Measurements from ENCODE around the gene SIPA1.
"Not testable (repeated sequence)": the region's sequence is repeated elsewhere in the genome, so short reads cannot be mapped to it uniquely, and the experiment has no call there.

Gene SIPA1

DNA sequence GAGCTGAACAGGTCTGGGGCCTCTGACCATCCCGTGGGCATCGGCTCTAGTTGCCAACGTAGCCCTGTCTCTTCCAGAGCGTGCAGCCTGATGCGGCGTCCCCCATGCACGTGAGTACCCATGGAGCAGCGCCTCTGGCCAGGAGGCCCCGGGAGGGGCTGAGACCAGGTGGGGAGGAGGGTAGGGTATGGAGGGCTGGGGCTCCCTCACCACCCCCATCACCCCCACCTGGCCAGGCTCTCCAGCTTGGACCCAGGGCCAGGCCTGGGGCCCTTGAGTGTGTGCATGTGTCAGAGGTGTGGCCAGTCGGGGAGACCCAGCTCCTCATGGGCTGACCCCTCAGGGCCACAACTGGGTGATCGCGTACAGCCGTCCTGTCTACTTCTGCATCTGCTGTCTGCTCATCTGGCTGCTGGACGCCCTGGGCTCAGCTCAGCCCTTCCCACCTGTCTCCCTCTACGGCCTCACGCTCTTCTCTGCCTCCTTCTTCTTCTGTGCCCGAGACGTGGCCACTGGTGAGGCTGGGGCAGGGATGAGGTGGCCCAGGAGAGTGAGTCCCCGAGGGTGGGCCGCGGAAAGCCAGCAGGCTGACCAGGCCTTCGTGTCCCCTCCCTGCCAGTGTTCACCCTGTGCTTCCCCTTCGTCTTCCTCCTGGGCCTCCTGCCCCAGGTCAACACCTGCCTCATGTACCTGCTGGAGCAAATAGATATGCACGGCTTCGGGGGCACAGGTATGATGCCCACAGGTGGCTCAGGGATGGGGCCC, 13.9 kb upstream of the SIPA1 start:
- DNase-seq, result no peak

- DNase-seq, result no peak
Observed at GRCh38 chr11:65624931-65625627, 12.8 kb upstream of the SIPA1 start.

DNA sequence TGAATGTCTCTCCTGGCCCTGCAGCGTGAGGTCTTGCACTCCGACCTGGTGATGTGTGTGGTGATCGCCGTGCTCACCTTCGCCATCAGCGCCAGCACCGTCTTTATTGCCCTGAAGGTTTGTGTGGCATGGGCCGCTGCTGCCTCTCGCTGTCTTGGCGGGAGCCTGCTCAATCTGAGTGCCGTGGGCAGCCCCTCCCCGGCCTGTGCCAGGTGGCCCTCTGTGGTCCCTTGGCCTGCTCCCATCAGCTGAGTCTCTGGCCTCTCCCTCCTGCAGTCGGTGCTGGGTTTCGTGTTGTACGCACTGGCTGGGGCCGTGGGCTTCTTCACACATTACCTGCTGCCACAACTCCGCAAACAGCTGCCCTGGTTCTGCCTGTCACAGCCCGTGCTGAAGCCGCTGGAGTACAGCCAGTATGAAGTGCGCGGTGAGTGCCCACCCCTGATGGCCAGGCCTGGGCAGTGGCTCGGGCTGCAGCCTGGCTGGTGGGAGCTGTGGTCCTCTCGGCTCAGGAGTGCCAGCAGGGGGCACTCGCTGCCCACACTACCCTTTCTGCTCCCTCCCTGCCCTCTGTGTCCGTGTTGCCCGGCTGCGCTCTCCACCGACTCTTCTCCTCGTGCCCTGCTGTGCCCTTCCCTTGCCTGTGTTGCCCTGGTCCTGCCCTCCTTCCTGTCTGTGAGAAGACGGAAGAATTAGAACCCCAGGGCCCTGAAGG, 12.1 kb upstream of the SIPA1 start:
- DNase-seq, result no peak

- DNase-seq, result no peak
Observed at GRCh38 chr11:65627202-65627601, 10.7 kb upstream of the SIPA1 start.

GRCh38 chr11:65629579-65629978, 8.3 kb upstream of the SIPA1 start:
- DNase-seq, result no peak

DNA sequence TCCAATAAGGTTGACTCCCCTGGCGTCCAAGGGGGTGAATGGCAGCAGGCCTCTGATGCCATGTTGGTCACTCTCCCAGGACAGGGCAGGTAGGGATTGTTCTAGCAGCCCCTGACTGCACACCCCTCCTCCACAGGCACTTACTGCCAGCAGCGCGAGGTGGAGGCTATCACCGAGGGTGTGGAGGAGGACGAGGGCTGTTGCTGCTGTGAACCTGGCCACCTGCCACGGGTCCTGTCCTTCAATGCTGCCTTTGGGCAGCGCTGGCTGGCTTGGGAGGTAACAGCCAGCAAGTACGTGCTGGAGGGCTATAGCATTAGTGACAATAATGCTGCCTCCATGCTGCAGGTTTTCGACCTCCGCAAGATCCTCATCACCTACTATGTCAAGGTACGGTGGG, 7.7 kb upstream of the SIPA1 start:
- no peak for DNase-seq

- DNase-seq, result no peak
Observed at GRCh38 chr11:65633390-65634108, 4.4 kb upstream of the SIPA1 start.

DNA sequence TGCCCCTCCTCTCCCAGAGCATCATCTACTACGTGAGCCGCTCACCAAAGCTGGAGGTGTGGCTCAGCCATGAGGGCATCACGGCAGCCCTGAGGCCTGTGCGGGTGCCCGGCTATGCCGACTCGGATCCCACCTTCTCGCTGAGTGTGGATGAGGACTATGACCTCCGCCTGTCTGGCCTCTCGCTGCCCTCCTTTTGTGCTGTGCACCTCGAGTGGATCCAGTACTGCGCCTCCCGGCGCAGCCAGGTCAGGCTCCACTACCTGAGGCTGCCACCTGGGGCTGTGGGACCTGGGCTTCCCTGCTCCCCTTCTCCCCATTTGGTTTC, 3.8 kb upstream of the SIPA1 start:
- no peak for DNase-seq

DNA sequence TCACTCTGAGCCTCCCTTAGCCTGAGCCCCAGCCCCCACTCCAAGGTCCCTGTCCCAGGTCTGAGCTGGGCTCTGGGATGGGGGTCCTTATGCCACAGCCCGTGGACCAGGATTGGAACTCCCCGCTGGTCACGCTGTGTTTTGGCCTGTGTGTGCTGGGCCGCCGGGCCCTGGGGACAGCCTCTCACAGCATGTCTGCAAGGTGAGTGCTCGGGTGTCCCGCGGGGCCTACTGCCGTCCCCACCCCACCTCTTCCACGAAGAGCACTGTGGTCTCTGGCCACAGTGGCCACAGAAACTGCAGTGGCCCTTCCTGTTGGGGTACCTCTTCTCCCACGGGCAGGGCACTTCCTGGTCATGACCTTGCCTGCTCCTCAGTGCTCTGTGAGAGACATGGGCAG, 3.5 kb upstream of the SIPA1 start:
- DNase-seq, result no peak

DNA sequence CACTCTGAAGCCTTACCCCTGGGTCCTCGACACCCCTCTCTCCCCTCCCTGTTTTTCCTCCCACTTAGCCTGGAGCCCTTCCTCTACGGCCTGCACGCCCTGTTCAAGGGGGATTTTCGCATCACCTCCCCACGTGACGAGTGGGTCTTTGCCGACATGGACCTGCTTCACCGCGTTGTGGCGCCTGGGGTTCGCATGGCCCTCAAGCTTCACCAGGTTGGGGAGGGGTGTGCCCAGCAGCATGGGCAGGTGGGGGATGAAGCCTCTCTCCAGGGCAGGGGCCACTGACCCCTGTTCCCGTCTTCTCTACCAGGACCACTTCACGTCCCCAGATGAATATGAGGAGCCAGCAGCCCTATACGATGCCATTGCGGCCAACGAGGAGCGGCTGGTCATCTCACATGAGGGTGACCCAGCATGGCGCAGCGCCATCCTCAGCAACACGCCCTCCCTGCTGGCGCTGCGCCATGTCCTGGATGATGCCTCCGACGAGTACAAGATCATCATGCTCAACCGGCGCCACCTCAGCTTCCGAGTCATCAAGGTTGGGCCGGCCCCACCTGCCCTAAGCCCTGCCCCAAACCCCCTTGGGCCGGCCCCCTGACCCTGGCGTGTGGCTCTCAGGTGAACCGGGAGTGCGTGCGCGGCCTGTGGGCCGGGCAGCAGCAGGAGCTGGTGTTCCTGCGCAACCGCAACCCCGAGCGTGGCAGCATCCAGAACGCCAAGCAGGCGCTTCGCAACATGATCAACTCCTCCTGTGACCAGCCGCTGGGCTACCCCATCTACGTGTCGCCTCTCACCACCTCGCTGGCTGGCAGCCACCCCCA, 2.8 kb upstream of the SIPA1 start:
- no peak for DNase-seq

DNA sequence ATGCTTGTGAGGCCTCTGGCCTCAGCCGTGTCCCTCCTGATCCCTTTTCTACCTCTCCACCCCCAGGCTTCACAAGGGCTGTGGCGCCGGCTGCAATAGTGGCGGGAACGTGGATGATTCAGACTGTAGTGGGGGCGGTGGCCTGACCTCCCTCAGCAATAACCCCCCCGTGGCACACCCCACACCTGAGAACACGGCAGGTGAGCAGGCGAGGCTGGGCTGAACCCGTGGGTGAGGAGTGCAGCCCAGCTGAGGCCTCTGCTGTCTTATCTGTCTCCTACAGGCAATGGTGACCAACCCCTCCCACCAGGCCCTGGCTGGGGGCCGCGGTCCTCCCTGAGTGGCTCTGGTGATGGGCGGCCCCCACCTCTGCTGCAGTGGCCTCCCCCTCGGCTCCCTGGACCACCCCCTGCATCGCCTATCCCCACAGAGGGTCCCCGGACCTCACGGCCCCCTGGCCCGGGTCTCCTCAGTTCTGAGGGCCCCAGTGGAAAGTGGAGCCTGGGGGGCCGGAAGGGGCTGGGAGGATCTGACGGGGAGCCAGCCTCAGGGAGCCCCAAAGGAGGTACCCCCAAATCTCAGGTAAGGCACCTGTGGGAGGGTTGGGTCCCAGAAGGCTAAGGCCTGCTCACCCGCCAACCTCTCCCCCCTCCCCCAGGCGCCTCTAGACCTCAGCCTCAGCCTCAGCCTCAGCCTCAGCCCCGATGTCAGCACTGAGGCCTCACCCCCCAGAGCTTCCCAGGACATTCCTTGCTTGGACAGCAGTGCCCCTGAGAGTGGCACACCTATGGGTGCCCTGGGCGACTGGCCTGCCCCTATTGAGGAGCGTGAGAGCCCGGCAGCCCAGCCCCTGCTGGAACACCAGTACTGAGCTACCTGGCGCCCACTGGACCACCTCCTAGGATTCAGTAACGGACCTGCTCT, 1.5 kb upstream of the SIPA1 start:
- DNase-seq, result no peak

DNA sequence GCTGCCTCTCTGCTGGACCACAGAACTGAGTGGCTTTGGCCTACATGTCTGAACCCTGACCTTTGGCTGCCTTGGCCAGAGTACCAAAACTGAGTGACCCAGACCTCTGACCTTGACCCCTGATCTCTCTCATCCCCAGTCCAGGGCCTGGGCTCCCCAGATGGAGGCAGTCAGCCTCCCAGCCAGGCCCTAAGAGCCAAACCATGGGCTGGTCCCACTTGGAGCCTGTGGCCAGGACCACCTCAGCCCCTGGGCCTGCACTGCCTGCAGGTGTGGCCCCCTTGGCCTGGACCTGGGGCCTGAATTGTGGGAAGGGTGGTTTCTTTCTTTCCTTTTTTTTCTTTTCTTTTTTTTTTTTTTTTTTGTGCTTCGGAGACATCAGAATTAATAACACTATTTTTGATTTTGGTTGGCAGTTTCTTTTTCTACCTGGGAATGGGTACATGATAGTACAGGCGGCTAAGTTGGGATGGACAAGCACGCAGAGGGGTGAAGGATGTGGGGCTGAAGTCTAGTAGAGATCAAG, 806 bp upstream of the SIPA1 start:
- no peak for DNase-seq

DNA sequence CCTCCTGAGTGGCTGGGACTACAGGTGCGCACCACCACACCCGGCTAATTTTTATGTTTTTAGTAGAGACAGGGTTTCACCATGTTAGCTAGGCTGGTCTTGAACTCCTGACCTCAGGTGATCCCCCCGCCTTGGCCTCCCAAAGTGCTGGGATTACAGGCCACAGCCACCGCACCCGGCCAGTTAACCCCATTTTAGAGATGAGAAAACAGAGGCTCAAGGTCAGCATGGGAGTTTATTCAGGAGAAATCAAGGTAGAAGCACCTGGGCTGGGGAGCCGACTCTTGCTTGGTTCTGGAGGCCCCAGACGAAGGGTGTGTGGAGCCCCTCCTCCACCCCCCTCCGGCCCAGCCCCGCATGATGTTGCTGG, 1.3 kb downstream of the SIPA1 start:
- DNase-seq, result not testable (repeated sequence)

DNA sequence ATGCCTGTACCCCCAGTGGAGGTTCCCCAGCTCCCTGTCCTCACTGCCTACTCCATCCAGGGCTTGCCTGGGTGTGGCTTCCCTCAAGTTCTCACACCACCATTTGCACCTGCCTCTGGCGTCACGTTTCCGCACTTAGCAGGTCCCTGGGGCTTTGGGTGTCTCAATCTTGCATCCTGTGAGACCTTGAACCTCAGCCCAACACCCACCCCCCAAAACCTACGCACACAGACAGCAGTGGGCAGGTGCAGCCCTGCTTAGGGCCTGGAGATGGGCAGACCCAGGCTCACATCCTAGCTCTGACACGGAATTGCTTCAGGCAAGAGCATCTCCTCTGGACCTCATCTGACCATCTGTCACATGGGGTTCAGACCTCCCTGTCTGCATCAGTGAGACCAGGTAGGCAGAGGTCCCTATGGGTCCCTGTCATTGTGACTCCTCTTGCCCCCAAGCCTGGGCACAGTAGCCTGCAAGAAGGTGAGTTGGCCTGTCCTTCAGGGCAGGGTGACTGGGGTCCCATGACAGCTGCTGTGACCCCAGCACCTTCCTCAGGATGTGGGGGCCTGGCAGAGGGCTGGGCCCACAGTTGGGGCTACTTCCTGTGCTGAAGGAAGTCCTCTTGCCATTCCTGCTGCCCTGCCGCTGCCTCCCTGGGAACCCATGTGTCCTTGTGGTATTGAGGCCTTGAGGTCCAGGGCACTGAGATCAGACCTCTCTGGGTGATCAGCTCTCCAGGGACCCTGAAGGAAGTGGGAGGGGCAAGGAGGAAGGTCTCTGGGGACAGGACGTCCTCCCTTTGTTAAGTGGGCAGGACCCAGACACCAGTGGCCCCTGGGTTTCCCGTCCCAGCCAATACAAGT, 2.0 kb downstream of the SIPA1 start:
- DNase-seq, result no peak

DNA sequence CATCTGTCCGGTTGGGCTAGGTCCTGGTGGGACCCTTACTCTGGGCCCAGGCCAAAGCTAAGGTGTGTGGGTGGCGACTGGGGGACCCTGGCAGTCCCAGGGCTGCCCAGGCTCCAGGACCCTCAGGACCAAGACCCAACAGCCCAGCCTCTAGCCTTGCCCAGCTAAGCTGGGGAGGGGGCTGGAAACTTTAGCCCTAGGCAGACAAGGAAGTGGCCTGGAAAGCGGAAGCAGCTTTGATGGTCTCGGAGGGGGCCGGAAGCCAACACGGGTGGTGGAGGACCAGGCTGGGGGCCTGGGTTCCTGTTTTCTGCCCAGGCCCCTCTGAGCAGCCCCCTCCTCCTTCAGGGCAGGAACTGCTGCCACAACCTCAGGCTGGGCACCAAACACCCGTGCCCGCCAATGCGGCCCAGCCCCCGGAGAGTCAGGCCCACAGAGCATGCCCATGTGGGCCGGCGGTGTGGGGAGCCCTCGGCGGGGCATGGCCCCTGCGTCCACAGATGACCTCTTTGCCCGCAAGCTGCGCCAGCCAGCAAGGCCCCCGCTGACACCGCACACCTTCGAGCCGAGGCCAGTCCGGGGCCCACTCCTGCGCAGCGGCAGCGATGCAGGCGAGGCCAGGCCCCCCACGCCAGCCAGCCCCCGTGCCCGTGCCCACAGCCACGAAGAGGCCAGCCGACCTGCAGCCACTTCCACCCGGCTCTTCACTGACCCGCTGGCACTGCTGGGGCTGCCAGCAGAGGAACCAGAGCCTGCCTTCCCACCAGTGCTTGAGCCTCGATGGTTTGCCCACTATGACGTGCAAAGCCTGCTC, 2.8 kb downstream of the SIPA1 start:
- DNase-seq, result no peak

DNA sequence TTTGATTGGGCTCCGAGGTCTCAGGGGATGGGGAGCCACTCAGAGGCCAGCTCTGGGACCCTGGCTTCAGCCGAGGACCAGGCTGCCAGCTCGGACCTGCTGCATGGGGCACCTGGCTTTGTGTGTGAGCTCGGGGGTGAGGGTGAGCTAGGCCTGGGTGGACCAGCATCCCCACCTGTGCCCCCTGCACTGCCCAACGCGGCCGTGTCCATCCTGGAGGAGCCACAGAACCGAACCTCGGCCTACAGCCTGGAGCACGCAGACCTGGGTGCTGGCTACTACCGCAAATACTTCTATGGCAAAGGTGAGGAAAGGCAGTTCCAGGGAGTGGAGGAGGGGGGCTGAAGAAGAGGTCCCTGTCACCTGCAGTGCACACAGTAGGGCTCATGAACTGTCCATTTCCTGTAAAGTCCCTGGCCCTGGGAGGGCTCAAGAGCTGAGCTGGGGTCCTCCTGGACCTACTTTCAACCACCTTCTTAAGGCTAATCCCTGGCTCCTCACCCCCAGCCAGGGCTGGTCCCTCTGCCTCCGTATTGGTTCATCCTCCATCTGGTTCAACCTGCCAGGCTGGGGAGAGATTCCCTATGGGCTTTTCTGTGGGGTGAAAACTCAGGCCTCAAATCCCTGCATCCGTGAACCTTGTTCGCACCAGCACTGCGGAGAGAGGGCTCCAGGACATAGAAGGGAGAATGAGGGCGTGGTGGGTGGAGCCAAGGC, 3.6 kb downstream of the SIPA1 start:
- no peak for DNase-seq

DNA sequence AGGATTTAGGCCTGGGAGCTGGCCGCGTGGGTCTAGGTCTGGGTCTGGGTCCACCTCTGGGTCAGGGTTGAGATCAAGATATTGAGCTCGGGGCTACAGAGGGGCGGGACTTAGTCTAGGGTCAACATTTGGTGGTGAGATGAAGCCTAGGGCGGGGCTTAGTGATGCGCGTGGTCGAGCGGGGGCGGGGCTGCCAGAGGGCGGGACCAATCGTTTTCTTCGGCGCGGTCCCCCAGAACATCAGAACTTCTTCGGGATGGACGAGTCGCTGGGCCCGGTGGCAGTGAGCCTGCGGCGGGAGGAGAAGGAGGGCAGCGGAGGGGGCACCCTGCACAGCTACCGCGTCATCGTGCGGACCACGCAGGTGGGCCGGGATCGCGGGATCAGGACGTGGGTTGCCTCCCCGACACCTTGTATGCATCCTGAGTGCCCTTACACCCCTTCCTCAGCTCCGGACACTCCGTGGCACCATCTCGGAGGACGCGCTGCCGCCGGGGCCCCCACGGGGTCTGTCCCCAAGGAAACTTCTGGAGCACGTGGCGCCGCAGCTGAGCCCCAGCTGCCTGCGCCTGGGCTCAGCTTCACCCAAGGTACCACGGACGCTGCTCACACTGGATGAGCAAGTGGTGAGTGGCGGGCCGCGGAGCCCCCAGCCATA, 4.2 kb downstream of the SIPA1 start:
- DNase-seq, result no peak

- DNase-seq, result no peak
Observed at GRCh38 chr11:65643971-65644370, 6.1 kb downstream of the SIPA1 start.

All from NCI-H1092 (cell line).